ENCODE measurements around the gene WDR6. TPM values are rescaled to one million over a fixed set of nuclear protein-coding genes. Genes with fewer than 3 reads are reported as not detected.
A peak's percentile ranks its signal among the peaks of the same experiment; 100 is the strongest.

Gene WDR6
- total RNA-seq, 3 donors from 2014 or later (not counting 1 experiment from before 2014, with no cell fraction given) = 113 to 167 (median 129) TPM

DNA sequence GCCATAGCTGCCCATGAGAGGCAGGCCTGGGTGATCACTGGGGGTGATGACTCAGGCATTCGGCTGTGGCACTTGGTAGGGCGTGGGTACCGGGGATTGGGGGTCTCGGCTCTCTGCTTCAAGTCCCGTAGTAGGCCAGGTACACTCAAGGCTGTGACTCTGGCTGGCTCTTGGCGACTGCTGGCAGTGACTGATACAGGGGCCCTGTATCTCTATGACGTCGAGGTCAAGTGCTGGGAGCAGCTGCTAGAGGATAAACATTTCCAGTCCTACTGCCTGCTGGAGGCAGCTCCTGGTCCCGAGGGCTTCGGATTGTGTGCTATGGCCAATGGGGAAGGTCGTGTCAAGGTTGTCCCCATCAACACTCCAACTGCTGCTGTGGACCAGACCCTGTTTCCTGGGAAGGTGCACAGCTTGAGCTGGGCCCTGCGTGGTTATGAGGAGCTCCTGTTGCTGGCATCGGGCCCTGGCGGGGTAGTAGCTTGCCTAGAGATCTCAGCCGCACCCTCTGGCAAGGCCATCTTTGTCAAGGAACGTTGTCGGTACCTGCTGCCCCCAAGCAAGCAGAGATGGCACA is 5.3 kb downstream of the WDR6 start:
- peaks cover 14 to 20% of the 10 kb centered on the region in 2 donors for H3K4me1 Mint-ChIP-seq
- 93% methylated on average over 17 of the region's 17 CpGs for WGBS (ENCODE audit: insufficient coverage)
- no peaks in the 10 kb centered on the region for H3K27me3 ChIP-seq (ENCODE audit: control insufficient read depth, insufficient read depth, low read length)
- peaks cover 18% of the 10 kb centered on the region for H3K4me1 ChIP-seq (ENCODE audit: control insufficient read depth, insufficient read depth, low read length)
- TF ChIP-seq, protein P1, sequence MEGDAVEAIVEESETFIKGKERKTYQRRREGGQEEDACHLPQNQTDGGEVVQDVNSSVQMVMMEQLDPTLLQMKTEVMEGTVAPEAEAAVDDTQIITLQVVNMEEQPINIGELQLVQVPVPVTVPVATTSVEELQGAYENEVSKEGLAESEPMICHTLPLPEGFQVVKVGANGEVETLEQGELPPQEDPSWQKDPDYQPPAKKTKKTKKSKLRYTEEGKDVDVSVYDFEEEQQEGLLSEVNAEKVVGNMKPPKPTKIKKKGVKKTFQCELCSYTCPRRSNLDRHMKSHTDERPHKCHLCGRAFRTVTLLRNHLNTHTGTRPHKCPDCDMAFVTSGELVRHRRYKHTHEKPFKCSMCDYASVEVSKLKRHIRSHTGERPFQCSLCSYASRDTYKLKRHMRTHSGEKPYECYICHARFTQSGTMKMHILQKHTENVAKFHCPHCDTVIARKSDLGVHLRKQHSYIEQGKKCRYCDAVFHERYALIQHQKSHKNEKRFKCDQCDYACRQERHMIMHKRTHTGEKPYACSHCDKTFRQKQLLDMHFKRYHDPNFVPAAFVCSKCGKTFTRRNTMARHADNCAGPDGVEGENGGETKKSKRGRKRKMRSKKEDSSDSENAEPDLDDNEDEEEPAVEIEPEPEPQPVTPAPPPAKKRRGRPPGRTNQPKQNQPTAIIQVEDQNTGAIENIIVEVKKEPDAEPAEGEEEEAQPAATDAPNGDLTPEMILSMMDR (IDR thresholded peaks at IDR 0.05) = no peak
- no peaks in the 10 kb centered on the region for H3K27me3 Mint-ChIP-seq (ENCODE audit: low read depth in 2 of 2)
- no peaks in the 10 kb centered on the region for H3K9me3 ChIP-seq (ENCODE audit: control insufficient read depth, insufficient read depth, low read length)
- H3K9me3 Mint-ChIP-seq = no peaks in the 10 kb centered on the region
- no peak overlapping the region for H3K27ac ChIP-seq (ENCODE audit: low read length)
- no peaks in the 10 kb centered on the region for H3K36me3 Mint-ChIP-seq
- H3K4me3 ChIP-seq (ENCODE audit: low read length) = no peak overlapping the region
- H3K36me3 ChIP-seq (ENCODE audit: control insufficient read depth, insufficient read depth, low read length) = peaks cover 43% of the 10 kb centered on the region
- intact Hi-C loops (cut with micrococcal nuclease) = no loop called here
- ATAC-seq (no peak), DNase-seq (no peak)
- no peak overlapping the region for H3K27ac Mint-ChIP-seq
- no peak overlapping the region for H3K4me3 Mint-ChIP-seq

DNA sequence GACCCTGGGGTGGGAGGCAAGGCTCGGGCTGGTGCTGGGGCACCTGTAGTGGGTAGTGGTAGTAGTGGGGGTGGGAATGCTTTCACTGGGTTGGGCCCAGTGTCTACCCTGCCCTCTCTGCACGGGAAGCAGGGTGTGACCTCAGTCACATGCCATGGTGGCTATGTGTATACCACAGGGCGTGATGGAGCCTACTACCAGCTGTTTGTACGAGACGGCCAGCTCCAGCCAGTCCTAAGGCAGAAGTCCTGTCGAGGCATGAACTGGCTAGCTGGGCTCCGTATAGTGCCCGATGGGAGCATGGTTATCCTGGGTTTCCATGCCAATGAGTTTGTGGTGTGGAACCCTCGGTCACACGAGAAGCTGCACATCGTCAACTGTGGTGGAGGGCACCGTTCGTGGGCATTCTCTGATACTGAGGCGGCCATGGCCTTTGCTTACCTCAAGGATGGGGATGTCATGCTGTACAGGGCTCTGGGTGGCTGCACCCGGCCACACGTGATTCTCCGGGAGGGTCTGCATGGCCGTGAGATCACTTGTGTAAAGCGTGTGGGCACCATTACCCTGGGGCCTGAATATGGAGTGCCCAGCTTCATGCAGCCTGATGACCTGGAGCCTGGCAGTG is 6.0 kb downstream of the WDR6 start:
- intact Hi-C loops (cut with micrococcal nuclease) = no loop called here

DNA sequence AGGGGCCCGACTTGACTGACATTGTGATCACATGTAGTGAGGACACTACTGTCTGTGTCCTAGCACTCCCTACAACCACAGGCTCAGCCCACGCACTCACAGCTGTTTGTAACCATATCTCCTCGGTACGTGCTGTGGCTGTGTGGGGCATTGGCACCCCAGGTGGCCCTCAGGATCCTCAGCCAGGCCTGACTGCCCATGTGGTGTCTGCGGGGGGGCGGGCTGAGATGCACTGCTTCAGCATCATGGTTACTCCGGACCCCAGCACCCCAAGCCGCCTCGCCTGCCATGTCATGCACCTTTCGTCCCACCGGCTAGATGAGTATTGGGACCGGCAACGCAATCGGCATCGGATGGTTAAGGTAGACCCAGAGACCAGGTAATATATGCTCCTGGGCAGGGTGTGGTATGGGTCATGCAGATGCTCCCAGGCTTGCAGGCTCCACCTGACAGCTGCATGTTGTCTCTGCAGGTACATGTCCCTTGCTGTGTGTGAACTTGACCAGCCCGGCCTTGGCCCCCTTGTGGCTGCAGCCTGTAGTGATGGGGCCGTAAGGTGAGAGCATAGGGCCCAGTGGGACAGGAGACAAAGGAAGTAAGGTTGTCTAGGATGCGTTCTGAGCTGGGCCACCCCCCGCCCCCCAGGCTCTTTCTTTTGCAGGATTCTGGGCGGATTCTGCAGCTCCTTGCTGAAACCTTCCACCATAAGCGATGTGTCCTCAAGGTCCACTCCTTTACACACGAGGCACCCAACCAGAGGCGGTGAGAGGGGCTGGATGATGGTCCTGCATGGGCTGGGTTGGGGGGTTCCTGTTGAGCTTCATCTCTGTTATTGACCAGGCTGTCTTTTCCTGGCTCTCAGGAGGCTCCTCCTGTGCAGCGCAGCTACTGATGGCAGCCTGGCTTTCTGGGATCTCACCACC is 6.8 kb downstream of the WDR6 start:
- Mint-ChIP-seq H3K9me3 (no peaks in the 10 kb centered on the region), H3K4me3 (no peak overlapping the region), H3K36me3 (no peaks in the 10 kb centered on the region), H3K4me1 (peaks cover 6 to 8% of the 10 kb centered on the region in 2 donors), H3K27me3 (ENCODE audit: low read depth in 2 of 2) (no peaks in the 10 kb centered on the region), H3K27ac (no peak overlapping the region)
- ATAC-seq (peak; percentile 37 to 48 (median 39)), DNase-seq (peak in 1 of 2 donors; percentile 67)
- Histone ChIP-seq H3K9me3 (ENCODE audit: control insufficient read depth, insufficient read depth, low read length) (no peaks in the 10 kb centered on the region), H3K27ac (ENCODE audit: low read length) (no peak overlapping the region), H3K27me3 (ENCODE audit: control insufficient read depth, insufficient read depth, low read length) (no peaks in the 10 kb centered on the region), H3K4me3 (ENCODE audit: low read length) (no peak overlapping the region), H3K36me3 (ENCODE audit: control insufficient read depth, insufficient read depth, low read length) (peaks cover 43% of the 10 kb centered on the region), H3K4me1 (ENCODE audit: control insufficient read depth, insufficient read depth, low read length) (peaks cover 17% of the 10 kb centered on the region)
- TF ChIP-seq, protein P1 (IDR thresholded peaks at IDR 0.05) = peak; percentile 41
- WGBS (ENCODE audit: insufficient coverage) = 88% methylated on average over 24 of the region's 24 CpGs
- intact Hi-C loops (cut with micrococcal nuclease) = no loop called here

More for the DNA sequence above, 6.0 kb downstream of the WDR6 start:
- Histone ChIP-seq H3K27ac (ENCODE audit: low read length) (no peak overlapping the region), H3K9me3 (ENCODE audit: control insufficient read depth, insufficient read depth, low read length) (no peaks in the 10 kb centered on the region), H3K27me3 (ENCODE audit: control insufficient read depth, insufficient read depth, low read length) (no peaks in the 10 kb centered on the region), H3K4me1 (ENCODE audit: control insufficient read depth, insufficient read depth, low read length) (peaks cover 17% of the 10 kb centered on the region), H3K36me3 (ENCODE audit: control insufficient read depth, insufficient read depth, low read length) (peaks cover 43% of the 10 kb centered on the region), H3K4me3 (ENCODE audit: low read length) (no peak overlapping the region)
- Mint-ChIP-seq H3K9me3 (no peaks in the 10 kb centered on the region), H3K4me3 (no peak overlapping the region), H3K27ac (no peak overlapping the region), H3K4me1 (peaks cover 10 to 13% of the 10 kb centered on the region in 2 donors), H3K36me3 (no peaks in the 10 kb centered on the region), H3K27me3 (ENCODE audit: low read depth in 2 of 2) (no peaks in the 10 kb centered on the region)
- TF ChIP-seq, protein P1 (IDR thresholded peaks at IDR 0.05) = no peak
- ATAC-seq = no peak
- no peak for DNase-seq
- 88% methylated on average over 19 of the region's 19 CpGs for WGBS (ENCODE audit: insufficient coverage)

Measured in natural killer cell (primary cell).